ENCODE measurements around the gene TRIM39. TPM values are rescaled to one million over a fixed set of nuclear protein-coding genes. Genes with fewer than 3 reads are reported as not detected.

Gene TRIM39
- total and polyA plus RNA-seq, 9 of the 15 experiments (the other 6 are each of a cell fraction or from before 2014, with no cell fraction given): 5.6 to 17.7 (median 12.8) TPM

- Histone ChIP-seq H3K9me3 (replicated peaks; ENCODE audit: control insufficient read depth, insufficient read depth, low read depth, low read length) (no peaks in the 10 kb centered on the region), H3K4me2 (ENCODE audit: insufficient read depth, low read length) (peak overlapping the region; percentile 95), H3K9me1 (ENCODE audit: control insufficient read depth, insufficient read depth, low read length) (no peaks in the 10 kb centered on the region), H3K4me3 (peak overlapping the region; percentile 84), H3K79me2 (ENCODE audit: control insufficient read depth, insufficient read depth, low read length) (peaks cover 77% of the 10 kb centered on the region), H3K36me3 (ENCODE audit: control insufficient read depth, insufficient read depth, low read length) (peaks cover 46% of the 10 kb centered on the region), H3K27me3 (ENCODE audit: control insufficient read depth in 2 of 2, insufficient read depth in 2 of 2, low read length in 2 of 2) (no peaks in the 10 kb centered on the region), H3K4me1 (replicated peaks in 1 of 2; ENCODE audit: control insufficient read depth in 2 of 2, insufficient read depth in 2 of 2, low read length in 2 of 2) (peaks cover 22 to 41% of the 10 kb centered on the region in 2 experiments), H3K27ac (ENCODE audit: extremely low read depth, low read depth, low read length) (peak overlapping the region; percentile 92), H4K20me1 (replicated peaks; ENCODE audit: control insufficient read depth, insufficient read depth, low read length) (peaks cover 9% of the 10 kb centered on the region), H3K9ac (ENCODE audit: insufficient read depth in 1 of 2, low read depth in 2 of 2, low read length in 2 of 2) (peak overlapping the region; percentile 90 to 94; a peak in 3 of 4 replicates), H2AFZ (ENCODE audit: low read depth, low read length) (peak overlapping the region; percentile 97; the same call in 1 of the 2 replicates)
- intact Hi-C loops (cut with micrococcal nuclease) (no loop called here), in situ Hi-C loops (cut with MboI) (no loop called here)
- peak; percentile 86 for ATAC-seq
- WGBS (ENCODE audit: insufficient coverage, low coverage, missing lambda C conversion rate): under 1% methylated on average over 10 of the region's 10 CpGs
- peak in 3 of 4 experiments; percentile 78 to 93 (median 92) for DNase-seq (ENCODE audit: extremely low read depth in 1 of 4, low spot score in 3 of 4)
- peak; percentile 84 for FAIRE-seq
- TF ChIP-seq E2F4 (CRISPR knock-in tag; IDR thresholded peaks at IDR 0.05; ENCODE audit: low read depth) (no peak), KAT7 (CRISPR knock-in tag; IDR thresholded peaks at IDR 0.05; ENCODE audit: borderline replicate concordance) (0 out of 2 replicates have a peak, but pooled peaks have one; percentile 36), TCF3 (CRISPR knock-in tag; IDR thresholded peaks at IDR 0.05) (peak; percentile 1; the same call in 1 of the 2 replicates), YY1 (IDR thresholded peaks at IDR 0.05; ENCODE audit: borderline replicate concordance in 1 of 3, control insufficient read depth in 1 of 3, extremely low read depth in 1 of 3, insufficient read depth in 3 of 3, insufficient read length in 1 of 3, insufficient replicate concordance in 2 of 3, low read depth in 1 of 3, low read length in 2 of 3) (peak in 1 of 3 experiments; percentile 43), SIN3A (IDR thresholded peaks at IDR 0.05; ENCODE audit: borderline replicate concordance in 2 of 2, control insufficient read depth in 1 of 2, low read depth in 2 of 2, low read length in 2 of 2) (peak in 1 of 2 experiments; percentile 60; a peak in 1 of 4 replicates), KDM1A (IDR thresholded peaks at IDR 0.05) (peak; percentile 46 to 56; a peak in 2 of 4 replicates), ARID1B (IDR thresholded peaks at IDR 0.05) (no peak), TAL1 (IDR thresholded peaks at IDR 0.05) (0 out of 2 replicates have a peak, but pooled peaks have one; percentile 20), EP300 (IDR thresholded peaks at IDR 0.05; ENCODE audit: low read length) (peak; percentile 9; the same call in 1 of the 2 replicates)
- TF ChIP-seq, protein P1, sequence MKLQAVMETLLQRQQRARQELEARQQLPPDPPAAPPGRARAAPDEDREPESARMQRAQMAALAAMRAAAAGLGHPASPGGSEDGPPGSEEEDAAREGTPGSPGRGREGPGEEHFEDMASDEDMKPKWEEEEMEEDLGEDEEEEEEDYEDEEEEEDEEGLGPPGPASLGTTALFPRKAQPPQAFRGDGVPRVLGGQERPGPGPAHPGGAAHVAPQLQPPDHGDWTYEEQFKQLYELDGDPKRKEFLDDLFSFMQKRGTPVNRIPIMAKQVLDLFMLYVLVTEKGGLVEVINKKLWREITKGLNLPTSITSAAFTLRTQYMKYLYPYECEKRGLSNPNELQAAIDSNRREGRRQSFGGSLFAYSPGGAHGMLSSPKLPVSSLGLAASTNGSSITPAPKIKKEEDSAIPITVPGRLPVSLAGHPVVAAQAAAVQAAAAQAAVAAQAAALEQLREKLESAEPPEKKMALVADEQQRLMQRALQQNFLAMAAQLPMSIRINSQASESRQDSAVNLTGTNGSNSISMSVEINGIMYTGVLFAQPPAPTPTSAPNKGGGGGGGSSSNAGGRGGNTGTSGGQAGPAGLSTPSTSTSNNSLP (IDR thresholded peaks at IDR 0.05; ENCODE audit: borderline replicate concordance, low read depth, low read length): peak; percentile 45; the same call in 1 of the 2 replicates
- CTCF ChIA-PET (ENCODE audit: low intra/inter-chr PET ratio): no interaction called here
- POLR2A ChIA-PET: interaction anchor here (0.9 to 2.7 kb wide), 8 partner anchors 8 to 26 kb away, joined by 3 to 18 read pairs (median 10); no protein-coding TSS in a partner anchor
- BruUV-seq (replicated peaks): TSS peak; percentile 58
These were observed 1.4 kb upstream of the TRIM39 start for GRCh38 chr6:30325150-30325872.
